SKM-1 (cell line): ENCODE measurements around the gene DDX56.
"Not testable (repeated sequence)": the region's sequence is repeated elsewhere in the genome, so short reads cannot be mapped to it uniquely, and the experiment has no call there.

Source experiments
- DNase-seq: peaks from one replicate; lab custom pipeline; 2025; ENCODE audit not compliant: unreplicated experiment; lab: John Stamatoyannopoulos, UW

The DDX56 gene

DNA sequence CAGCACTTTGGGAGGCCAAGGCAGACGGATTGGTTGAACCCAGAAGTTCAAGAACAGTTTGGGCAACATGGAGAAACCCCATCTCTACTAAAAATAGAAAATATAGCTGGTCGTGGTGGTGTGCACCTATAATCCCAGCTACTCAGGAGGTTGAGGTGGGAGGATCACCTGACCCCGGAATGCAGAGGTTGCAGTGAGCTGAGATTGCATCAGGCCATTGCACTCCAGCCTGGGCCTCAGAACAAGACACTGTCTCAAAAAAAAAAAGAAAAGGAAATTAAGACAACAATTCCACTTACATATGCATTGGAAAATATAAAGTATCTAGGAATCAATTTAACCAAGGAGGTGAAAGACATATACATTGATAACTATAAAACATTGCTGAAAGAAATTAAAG is 25.5 kb upstream of the DDX56 start:
- no peak for DNase-seq

- not testable (repeated sequence) for DNase-seq
Measured at GRCh38 chr7:44597181-44597580, 23.5 kb upstream of the DDX56 start.

- DNase-seq = no peak
Measured at GRCh38 chr7:44595934-44596635, 22.4 kb upstream of the DDX56 start.

- DNase-seq = no peak
Measured at GRCh38 chr7:44590910-44591309, 17.2 kb upstream of the DDX56 start.

- peak; percentile 57 for DNase-seq
Measured at GRCh38 chr7:44587843-44588711, 14.4 kb upstream of the DDX56 start.

GRCh38 chr7:44583146-44583865 is 9.6 kb upstream of the DDX56 start:
- no peak for DNase-seq

DNA sequence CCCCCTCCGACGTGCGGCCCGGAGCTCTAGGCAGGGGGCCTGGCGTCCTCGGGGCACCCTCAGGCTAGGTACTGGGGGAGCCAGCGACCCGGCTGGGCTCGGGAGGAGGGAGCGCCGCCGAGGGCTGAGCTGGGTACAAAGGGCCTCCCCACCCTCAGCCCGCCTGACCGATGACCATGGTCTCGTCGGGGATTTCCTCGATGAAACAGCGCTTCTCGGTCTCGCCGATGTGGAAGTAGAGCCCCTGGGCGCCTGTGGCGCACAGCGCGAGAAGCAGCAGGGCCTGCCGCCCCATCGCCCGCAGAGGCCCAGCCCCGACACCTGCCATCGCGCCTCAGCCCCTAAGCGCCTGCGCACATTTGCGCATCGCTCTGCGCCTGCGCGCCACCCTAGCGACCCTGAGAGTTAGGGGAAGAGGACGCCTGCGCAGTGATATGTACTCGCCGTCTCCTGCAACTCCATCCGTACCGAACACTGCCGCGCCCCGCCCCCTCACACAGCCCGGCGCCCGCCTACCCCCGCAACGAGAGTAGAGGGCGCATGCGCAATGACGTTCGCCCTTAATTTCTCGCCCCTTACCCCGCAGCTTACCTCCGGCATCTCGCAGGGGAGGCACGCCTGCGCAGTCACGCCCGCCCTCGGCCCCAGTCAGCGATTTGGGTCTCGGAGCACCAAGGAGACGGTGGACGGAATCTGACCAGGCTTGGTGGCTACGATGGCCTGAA is 8.3 kb upstream of the DDX56 start, which contains the start of gene TMED4:
Gene TMED4, minus strand, starts transcription at position 353 of the 725 bp plus-strand sequence. Its CDS starts 25 bp downstream, at position 328.
- peak; percentile 99 for DNase-seq

- no peak for DNase-seq
Measured at GRCh38 chr7:44580945-44581878, 7.5 kb upstream of the DDX56 start.

- no peak for DNase-seq
Measured at GRCh38 chr7:44576228-44576627, 2.5 kb upstream of the DDX56 start.

DNA sequence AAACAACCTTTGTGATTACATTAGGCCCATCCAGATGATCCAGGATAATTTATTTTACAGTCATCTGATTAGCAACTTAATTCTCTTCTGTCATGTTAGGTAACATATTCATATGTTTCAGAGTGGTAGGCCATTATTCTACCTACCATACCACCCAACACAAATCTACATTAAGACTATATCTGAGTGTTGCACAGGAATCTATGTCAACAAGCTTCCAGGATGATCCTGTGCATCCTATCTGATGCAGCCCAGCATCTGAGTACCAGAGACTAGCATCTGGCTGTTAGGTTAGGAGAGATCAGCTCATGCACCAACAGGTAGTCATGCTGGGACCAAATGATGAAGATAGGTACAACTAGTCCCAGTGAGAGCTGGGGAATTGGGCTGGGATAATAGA is 1.3 kb upstream of the DDX56 start:
- DNase-seq = no peak

DNA sequence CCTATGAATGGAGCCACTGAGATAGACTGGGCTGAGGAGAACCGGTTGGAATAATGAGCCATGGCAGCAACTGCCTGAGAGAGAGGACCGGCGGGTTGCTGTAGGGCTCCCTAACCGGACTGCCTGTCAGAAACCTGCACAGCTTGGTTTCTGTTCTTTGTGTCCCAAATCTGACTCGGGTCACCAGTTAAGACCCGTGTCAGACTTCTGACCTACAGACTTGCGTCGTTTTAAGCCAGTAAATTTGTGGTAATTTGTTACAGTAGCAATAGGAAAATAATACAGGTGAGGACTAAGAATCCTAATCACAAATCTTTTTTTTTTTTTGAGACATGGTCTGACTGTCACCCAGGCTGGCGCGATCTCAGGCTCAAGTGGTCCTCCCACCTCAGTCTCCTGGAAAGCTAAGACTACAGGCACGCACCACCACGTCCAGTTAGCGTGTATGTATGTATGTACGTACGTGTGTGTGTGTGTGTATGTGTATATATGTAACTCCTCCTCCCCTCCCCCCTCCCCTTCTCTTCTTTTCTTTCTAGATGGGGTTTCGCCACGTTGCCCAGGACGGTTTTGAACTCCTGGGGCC is 672 bp upstream of the DDX56 start:
- no peak for DNase-seq

GRCh38 chr7:44572771-44573170 is 937 bp downstream of the DDX56 start:
- no peak for DNase-seq

- no peak for DNase-seq
Measured at GRCh38 chr7:44569959-44570358, 3.7 kb downstream of the DDX56 start.

GRCh38 chr7:44568771-44569560 is 4.7 kb downstream of the DDX56 start:
- no peak for DNase-seq

GRCh38 chr7:44567884-44568283 is 5.8 kb downstream of the DDX56 start:
- no peak for DNase-seq

GRCh38 chr7:44566680-44567079 is 7.0 kb downstream of the DDX56 start:
- no peak for DNase-seq

GRCh38 chr7:44565795-44566559 is 7.7 kb downstream of the DDX56 start:
- DNase-seq = no peak
